GM19397 (cell line): ENCODE measurements around the gene GRB14.
"Not testable (repeated sequence)": the region's sequence is repeated elsewhere in the genome, so short reads cannot be mapped to it uniquely, and the experiment has no call there.

Experiments used
- ATAC-seq: cut with Tn5 transposase; IDR thresholded peaks from one replicate; pipeline ENCODE4 v1.9.1; 2021; ENCODE audit warnings: mild to moderate bottlenecking, moderate library complexity; ENCODE audit not compliant: unreplicated experiment

Gene GRB14

GRCh38 chr2:164560181-164560792, 61.0 kb downstream of the GRB14 start:
- ATAC-seq, result no peak

- ATAC-seq, result no peak
Measured at GRCh38 chr2:164558450-164558849, 62.8 kb downstream of the GRB14 start.

DNA sequence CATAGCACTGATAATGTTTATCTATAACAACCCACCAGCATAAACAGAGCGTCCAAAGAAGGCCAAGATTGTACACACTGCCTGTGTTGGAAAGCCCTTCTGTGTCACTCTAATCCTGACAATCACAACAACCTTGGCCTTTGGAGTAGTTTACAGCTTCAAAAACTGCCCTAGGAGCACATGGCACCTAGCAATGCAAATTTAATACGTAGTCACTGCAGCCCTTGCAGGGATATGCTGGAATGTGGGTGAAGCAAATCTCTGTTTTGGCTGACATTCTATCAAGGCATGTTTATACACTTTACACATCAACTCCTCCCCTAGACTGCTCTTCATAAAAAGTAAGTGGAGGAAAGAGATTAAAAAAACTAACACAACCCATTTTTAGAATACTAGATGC, 66.8 kb downstream of the GRB14 start:
- ATAC-seq, result no peak

GRCh38 chr2:164551519-164551918, 69.8 kb downstream of the GRB14 start:
- no peak for ATAC-seq

DNA sequence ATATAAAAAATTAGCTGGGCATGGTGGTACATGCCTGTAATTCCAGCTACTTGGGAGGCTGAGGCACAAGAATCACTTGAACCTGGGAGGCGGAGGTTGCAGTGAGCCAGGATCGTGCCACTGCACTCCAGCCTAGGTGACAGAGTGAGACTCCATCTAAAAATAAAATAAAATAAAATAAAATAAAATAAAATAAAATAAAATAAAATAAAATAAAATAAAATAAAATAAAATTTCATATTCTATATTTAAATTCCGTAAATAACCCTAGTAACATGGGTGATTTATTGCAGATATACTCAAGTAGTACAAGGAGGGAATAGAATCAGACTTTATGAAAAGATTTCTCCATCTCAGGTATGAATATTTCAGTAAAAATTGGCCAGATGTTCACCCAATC, 71.6 kb downstream of the GRB14 start:
- not testable (repeated sequence) for ATAC-seq

GRCh38 chr2:164545484-164545883, 75.8 kb downstream of the GRB14 start:
- no peak for ATAC-seq

- no peak for ATAC-seq
Measured at GRCh38 chr2:164542581-164543021, 78.7 kb downstream of the GRB14 start.

DNA sequence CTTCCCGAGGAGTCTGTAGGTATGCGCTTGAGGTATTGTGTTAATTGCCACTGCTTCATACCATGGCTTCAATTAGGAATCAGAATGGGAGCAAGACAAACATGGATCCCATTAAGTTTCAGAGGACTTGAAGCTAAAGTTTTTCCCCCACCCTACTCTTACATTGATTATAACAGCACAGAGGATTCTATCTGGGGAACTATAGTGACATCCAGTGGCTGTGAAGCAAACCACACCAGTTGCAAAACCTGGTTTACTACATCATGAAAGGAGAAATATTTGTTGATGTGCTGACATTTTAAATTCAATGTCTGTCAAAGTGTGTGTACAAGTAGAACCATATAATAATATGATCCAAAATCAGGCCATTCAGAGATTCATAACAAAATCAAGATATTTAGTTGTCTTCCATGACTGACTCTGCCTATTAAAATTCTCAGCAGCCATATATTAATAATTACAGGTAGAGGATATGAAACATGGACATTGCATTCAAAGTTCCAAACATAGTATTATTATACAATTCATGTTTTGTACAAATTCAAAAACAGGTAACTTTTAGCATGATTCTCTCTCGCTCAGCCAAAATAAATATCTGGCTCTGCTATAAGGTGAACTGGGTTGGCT, 82.9 kb downstream of the GRB14 start:
- no peak for ATAC-seq

- no peak for ATAC-seq
Measured at GRCh38 chr2:164535280-164536025, 85.8 kb downstream of the GRB14 start.

GRCh38 chr2:164530464-164530863, 90.8 kb downstream of the GRB14 start:
- ATAC-seq, result no peak

- no peak for ATAC-seq
Measured at GRCh38 chr2:164523726-164524125, 97.6 kb downstream of the GRB14 start.

GRCh38 chr2:164523009-164523408, 98.3 kb downstream of the GRB14 start:
- ATAC-seq, result no peak

GRCh38 chr2:164522561-164522981, 98.7 kb downstream of the GRB14 start:
- no peak for ATAC-seq

- no peak for ATAC-seq
Measured at GRCh38 chr2:164515734-164516133, 105.5 kb downstream of the GRB14 start.

DNA sequence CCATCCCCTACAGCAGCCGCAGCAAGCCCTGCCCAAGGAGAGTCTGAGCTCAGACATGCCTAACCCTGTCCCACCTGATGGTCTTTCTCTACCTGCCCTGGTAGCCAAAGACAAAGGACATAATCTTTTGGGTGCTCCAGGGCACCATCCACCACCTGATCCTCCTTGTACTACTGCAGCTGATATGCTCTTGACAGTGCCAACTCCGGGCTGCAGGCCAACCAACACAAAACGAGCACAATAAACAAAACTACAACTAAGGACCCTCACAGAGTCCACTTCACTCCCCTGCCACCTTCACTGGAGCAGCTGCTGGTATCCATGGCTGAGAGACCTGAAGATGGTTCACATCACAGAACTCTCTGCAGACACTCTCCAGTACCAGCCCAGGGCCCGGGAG, 106.3 kb downstream of the GRB14 start:
- no peak for ATAC-seq

GRCh38 chr2:164514491-164514890, 106.8 kb downstream of the GRB14 start:
- no peak for ATAC-seq

DNA sequence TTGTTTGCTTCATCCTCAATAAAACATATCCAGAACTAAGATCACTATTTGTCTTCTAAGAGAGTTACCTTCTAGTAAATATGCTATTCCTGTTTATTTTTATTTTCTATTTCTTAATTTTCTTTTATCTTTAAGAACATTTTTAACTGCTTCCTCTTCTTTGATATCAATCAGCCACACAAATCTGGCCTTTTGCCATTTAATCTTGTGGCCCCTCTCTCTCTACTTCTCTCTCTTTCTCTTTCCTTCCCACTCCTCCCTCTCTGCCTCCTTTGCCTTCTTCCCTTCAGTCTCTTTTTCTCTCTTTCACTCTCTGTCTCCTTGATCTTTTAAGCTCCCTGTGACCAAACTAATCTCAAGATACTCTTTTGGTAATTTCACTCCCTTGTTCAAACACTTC, 108.4 kb downstream of the GRB14 start:
- no peak for ATAC-seq

DNA sequence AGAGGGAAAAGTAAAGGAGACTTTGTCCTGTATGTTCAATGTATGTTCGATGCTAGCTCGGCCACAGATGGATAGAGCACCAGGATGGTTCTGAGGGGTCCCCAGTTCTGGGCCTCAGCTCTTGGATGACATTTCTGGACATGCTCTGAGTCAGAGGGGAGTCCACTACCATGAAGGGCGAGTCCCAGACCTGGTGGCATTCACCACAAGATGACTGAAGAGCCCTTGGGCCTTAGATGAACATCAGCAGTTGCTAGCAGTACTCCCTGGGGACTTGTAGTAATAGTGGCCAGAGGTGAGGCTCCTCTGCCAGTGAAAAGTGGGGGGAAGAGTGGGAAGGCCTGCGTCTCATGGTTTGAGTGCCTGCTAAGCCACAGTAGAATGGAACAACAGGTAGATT, 109.5 kb downstream of the GRB14 start:
- no peak for ATAC-seq

GRCh38 chr2:164510895-164511294, 110.4 kb downstream of the GRB14 start:
- no peak for ATAC-seq

DNA sequence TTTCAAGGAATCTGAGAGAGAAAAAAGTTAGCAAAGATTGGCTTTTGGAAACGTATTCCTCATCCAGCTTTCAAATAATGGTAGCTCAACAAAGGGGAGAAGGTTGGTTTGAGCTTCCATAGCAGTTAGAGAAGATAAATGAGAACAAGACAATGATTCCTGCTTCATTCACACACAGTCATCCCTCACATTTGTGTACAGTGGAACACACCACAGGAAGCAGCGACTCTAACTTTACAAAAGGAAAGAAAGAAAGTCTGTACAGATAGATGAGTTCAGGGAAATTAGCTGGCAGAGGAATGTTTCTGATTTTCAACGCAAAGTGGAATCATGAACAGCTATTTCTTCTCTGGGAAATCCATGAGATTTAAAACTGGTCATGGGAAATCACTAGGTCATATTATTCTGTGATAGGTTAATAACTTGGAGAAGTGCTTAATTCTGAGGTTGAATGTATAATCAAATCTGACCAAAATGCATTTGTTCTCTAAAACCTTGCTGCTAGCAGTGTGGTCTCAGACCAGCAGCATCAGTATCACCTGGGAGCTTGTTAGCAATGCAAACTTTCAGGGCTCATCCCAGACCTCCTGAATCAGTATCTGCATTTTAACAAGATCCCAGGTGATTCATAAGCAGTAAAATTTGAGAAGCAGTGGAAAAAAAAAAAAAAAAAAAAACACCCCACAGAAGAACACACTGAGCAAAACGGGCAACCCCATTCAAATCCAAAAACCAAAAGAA, 112.0 kb downstream of the GRB14 start:
- ATAC-seq, result no peak

GRCh38 chr2:164504253-164504652, 117.0 kb downstream of the GRB14 start:
- ATAC-seq, result no peak
